GM19452 (cell line): Measurements from ENCODE around the gene SLC26A9.
"Not testable (repeated sequence)": the region's sequence is repeated elsewhere in the genome, so short reads cannot be mapped to it uniquely, and the experiment has no call there.

Experiments
- ATAC-seq: cut with Tn5 transposase; IDR thresholded peaks from one replicate; pipeline ENCODE4 v1.9.1; 2021; ENCODE audit not compliant: unreplicated experiment

The SLC26A9 gene

GRCh38 chr1:205896351-205896750, 46.9 kb downstream of the SLC26A9 start:
- ATAC-seq, result no peak

GRCh38 chr1:205894119-205894518, 49.1 kb downstream of the SLC26A9 start:
- not testable (repeated sequence) for ATAC-seq

- ATAC-seq, result not testable (repeated sequence)
Observed at GRCh38 chr1:205892175-205892574, 51.1 kb downstream of the SLC26A9 start.

GRCh38 chr1:205891481-205891880, 51.8 kb downstream of the SLC26A9 start:
- not testable (repeated sequence) for ATAC-seq

GRCh38 chr1:205890631-205891030, 52.6 kb downstream of the SLC26A9 start:
- ATAC-seq, result not testable (repeated sequence)

- ATAC-seq, result not testable (repeated sequence)
Observed at GRCh38 chr1:205889706-205890105, 53.5 kb downstream of the SLC26A9 start.

GRCh38 chr1:205889006-205889405, 54.2 kb downstream of the SLC26A9 start:
- not testable (repeated sequence) for ATAC-seq

GRCh38 chr1:205883792-205884191, 59.5 kb downstream of the SLC26A9 start:
- no peak for ATAC-seq

- ATAC-seq, result no peak
Observed at GRCh38 chr1:205880923-205881322, 62.3 kb downstream of the SLC26A9 start.

GRCh38 chr1:205879974-205880373, 63.3 kb downstream of the SLC26A9 start:
- no peak for ATAC-seq

GRCh38 chr1:205878026-205878425, 65.2 kb downstream of the SLC26A9 start:
- no peak for ATAC-seq

GRCh38 chr1:205873148-205873547, 70.1 kb downstream of the SLC26A9 start:
- not testable (repeated sequence) for ATAC-seq

GRCh38 chr1:205870236-205870635, 73.0 kb downstream of the SLC26A9 start:
- ATAC-seq, result no peak
